HG03045 (cell line): ENCODE measurements around the gene PRSS37.
"Not testable (repeated sequence)": the region's sequence is repeated elsewhere in the genome, so short reads cannot be mapped to it uniquely, and the experiment has no call there.

Source experiments
- ATAC-seq: cut with Tn5 transposase; IDR thresholded peaks from one replicate; pipeline ENCODE4 v1.9.1; 2021; ENCODE audit warnings: mild to moderate bottlenecking, moderate library complexity; ENCODE audit not compliant: unreplicated experiment

The PRSS37 gene, protein sequence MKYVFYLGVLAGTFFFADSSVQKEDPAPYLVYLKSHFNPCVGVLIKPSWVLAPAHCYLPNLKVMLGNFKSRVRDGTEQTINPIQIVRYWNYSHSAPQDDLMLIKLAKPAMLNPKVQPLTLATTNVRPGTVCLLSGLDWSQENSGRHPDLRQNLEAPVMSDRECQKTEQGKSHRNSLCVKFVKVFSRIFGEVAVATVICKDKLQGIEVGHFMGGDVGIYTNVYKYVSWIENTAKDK

DNA sequence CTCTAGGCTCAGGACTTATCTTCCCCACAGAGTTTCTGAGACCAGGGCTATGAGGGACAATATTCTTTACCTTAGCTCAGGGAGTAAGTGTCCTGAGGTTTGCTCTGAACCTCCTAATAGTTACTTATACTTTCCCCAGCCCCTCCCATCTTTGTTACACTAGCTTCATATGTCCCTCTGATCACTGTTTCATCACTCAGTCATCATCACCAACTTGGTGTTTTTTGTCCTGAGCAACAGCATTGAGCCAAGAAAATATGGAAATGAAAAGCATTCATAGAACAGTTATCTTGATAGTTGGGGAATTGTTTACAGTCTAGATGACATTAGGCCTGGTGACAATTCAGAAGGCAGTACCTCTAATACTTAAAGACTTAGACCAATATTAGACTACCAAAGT lies at the start of gene PRSS37:
Gene PRSS37 (minus strand): TSS at position 101 of the 400 bp plus-strand sequence. CDS start 436 bp downstream, outside the sequence.
- ATAC-seq, result no peak

DNA sequence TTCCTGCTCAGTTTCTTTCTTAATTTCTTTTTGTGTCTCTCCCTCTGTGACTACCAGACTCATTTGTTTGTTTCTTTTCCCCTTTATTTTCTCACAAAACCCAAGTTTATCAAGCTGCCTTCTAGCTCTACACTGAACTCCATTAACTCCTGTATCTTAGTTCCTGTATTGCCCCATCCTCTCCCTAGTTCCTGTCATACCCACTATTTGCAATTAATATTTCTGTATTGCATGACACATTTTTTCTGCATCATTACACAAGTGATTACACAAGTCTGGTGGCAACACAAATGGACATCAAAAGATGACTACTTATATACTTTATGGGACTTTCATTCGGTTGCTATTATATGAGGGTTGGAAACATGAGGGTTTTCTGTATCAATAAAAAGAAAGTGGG lies 48.0 kb upstream of the PRSS37 start:
- no peak for ATAC-seq

DNA sequence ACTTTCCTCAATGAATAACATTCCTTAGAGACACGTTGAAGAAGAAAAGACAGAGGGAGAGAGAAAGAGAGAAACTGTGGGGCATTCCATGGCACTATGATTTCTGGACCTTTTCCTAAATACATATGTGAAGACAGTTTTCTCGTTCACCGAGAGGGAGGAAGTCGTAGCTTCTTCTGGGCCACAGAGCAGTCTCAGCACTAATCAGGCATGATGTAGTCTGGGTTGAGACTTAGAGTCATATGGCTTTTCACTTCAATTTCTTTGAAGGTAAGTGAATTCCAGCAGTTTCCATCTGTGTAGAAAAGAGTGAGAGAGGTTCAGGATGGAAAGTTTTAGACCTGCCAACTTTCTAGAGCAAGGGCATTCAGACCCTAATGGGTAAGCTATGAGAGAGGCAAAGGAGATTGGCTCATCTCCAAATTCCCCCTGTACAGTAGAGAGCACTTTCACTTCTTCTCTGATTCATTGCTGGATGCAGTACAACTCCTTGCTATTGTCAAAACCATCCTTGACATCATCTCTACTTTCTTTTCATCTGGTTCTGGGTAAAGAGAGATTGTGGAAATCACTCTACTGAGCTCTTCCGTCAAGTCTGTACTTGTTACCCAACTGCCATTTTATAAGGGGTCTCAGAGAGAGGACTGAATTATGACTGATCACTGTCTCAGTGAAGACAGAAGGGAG lies 43.4 kb upstream of the PRSS37 start:
- no peak for ATAC-seq

DNA sequence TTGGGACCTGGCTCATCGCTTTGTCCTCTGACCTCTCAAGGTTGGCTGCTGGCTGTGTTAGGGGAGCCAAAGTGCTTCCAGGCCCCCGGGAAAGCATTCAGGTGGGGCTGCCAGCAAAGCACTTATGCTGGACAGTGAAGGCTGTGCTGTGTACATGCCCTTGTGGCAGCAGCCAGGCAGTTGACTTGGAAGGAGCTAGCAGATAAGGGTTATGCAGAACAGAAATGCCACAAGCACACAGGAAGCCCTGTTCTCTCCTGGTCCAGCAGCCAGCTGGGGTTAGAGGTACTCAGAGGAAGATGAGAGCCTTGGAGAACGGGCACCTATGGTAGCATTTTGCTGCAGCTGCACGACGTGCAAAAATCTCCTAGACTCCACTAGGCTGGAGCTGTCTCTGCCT lies 39.7 kb upstream of the PRSS37 start:
- ATAC-seq, result no peak

DNA sequence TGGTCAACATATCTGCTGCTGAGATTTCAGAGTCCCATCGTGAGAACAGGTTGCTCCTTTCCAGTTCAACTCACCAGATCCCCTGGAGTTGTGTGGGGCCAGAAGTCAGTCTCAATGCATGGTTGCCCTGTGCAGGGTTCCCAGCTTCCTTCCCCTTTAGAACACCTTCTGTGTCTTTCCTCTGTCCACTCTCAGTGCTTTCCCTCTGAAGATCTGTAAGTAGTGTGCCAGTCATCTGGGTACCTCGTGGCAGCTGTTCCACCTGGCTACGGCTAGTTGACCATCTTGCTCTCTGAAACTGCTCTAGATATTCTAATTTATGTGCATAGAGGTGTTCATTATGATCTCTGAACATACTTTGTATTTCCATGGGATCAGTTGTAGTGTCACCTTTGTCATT lies 36.1 kb upstream of the PRSS37 start:
- ATAC-seq, result no peak

DNA sequence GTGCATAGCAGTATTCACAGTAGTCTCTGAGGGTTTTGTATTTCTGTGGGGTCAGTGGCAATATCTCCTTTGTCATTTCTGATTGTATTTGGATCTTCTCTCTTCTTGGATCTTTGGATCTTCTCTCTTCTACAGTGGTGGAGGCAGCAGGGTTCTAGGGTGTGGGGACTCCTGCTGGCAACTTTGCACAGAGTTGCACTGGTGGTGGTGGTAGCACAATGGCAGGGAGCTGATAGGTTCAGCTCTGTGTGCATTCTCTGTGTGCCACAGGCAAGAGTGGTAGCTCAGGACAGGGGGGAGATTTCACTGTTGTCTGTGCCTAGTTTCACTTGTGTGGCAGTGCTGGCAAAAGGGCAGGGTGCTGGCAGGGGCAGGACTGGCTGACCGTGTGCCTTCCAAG lies 35.1 kb upstream of the PRSS37 start:
- ATAC-seq, result no peak

DNA sequence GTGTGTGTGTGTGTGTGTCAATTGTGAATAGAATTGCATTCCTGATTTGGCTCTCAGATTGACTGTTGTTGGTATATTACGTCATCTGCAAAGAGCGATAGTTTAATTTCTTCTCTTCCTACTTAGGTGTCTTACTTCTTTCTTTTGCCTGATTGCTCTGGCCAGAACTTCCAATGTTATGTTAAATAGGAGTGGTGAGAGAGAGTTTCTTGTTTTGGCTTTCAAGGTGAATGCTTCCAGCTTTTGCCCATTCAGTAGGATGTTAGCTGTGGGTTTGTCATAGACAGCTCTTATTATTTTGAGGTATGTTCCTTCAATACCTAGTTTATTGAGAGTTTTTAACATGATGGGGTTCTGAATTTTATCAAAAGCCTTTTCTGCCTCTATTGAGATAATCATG lies 34.2 kb upstream of the PRSS37 start:
- ATAC-seq, result no peak

DNA sequence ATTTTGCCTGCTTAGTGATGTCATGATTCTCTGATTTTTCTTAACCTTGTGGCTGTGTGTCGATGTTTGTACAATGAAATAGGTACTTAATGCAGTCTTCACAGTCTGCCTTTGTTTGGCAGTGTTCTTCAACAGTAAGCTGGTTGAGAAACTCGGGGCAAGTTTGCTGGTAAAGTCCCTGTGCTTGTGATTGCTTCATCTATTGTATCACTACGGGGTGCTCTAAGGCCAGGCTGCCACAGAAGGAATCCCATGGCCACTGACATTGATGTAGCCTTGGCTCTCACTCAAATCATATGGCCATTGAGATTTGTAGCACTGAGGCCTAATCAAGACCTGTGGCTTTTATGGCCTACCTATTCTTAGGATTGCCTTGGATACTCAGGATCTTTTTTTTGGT lies 33.5 kb upstream of the PRSS37 start:
- no peak for ATAC-seq

DNA sequence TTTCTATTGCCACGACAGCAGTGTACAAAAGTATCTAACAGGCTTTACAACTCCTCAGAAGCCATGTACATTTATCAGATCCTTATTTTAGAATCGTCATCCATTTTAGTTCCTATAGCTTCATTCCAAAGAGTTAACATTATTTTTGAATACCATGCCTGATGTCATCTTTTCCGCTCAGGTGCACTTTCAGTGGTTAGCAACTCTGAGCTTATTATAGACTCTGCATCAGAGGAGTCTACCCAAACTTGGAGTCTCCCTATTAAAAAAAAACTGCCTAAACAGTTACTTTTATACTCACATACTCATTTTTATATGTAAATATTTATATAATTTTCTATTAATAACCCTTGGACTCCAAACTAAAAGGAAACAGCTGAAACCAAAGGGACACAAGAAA lies 31.6 kb upstream of the PRSS37 start:
- ATAC-seq, result no peak

DNA sequence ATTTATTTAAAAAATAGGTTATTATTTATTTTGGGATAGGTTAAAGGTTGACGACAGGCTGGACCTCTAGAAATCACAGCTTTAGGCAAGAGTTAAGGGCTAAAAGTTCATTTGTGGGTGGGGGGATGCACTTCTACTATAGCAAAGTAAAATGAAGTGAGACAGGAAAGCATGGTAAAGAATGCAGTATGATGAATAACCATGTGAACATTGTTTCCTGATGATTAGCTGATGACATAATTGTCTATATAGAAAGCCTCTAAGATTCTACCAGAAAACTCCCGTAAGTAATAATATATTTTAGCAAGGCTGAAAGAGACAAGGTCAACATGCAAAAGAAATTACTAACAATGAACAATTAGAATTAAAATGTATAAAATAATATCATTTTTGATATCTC lies 25.7 kb upstream of the PRSS37 start:
- ATAC-seq, result no peak

DNA sequence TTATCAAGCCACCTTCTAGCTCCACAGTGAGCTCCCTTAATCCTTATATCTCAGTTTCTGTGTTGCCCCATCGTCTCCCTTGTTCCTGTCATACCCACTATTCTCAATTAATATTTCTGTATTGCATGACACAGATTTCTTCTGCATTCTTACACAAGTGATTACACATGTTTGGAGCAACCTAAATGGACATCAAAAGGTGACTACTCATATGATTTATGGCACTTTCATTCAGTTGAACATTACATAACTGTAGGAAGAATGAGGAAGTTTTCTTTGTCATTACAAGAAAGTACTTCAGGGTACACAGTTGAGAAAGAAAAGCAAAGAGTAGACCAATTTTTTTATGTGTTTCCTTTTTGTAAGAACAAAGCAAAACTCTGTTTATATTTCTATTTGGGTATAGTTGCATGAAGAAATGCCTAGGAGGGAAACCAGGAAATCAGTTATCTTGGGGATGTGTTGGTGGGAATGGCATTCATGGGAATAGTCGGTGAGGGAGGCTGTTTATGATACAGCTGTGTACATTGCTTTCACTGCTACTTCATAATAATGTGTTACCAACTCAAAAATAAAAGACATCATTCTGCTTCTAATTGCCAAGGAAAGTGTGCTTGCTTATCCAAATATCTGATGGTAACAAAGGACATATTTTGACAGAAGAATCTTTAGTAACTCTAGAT lies 23.6 kb upstream of the PRSS37 start:
- no peak for ATAC-seq

DNA sequence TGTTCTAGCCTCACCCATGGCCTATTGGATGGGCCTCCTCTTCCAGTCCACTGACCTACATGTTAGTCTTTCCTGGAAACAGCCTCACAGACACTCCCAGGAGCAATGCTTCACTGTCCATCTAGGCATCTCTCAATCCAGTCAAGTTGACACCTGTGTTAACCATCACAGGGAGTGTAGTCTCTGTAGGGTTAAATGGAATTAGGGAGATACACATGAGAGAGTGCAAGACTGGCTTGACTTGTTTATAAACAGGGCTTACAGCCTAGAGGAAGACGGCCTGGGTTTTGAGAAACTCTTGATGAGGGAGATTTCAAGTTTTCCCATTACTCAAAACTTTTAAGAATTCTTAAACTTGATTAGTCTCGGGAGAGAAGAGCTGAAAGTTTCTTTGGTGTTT lies 18.9 kb upstream of the PRSS37 start:
- ATAC-seq, result no peak

DNA sequence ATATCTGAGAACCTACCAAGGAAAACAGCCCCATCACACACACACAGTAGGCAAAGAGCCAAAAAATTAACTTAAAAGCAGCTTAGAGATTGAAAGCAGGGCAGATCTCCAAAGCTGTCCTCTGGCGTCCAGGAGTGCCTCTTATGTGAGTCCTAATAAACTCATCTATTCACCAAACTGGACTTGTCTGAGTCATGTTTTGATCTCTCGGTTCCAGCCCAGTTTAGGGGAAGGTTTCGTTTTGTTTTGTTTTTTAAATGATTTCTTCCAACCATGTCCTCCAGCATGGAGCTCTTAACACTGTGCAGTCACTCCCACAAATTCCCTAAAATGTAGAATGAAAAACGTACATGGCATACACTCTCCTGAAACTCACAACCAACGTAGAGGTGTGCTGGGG lies 6.7 kb upstream of the PRSS37 start:
- no peak for ATAC-seq

DNA sequence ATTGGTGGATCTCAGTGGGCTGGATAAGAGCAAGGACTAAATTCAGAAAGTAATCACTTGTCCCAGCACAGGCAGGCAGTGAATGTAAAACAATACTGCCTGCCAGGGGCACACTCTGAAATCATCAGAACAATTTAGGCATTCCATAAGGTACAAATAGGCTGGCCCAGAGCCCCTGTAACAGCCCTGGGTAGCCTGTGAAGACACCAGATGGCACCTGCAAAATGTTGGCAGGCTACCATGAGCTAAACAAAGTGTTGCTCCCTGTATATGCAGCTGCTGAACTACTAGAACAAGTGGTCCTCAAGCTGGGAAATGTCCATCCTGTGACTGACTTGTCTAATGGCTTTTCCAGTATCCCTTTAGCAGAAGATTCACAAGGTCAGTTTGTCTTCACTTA lies 3.0 kb upstream of the PRSS37 start:
- ATAC-seq, result no peak

DNA sequence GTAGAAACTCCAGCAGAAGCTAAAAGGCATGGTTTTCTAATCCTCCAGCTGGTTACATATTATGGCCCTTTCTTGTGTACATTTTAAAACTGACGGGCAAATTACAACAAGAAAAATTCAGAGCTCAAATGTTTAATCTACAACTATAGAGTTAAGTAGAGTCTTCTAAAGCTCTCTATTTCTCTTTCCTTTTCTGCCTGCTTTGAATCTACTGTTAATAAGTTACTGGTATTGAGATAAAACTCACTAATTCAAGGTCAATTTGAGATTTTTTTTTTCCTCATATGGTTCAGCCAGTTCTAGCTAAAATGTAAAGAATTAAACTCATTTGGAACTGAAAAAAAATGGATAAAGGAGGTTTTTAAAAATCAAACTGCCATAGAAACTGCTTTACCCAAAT lies 1.6 kb upstream of the PRSS37 start:
- no peak for ATAC-seq

DNA sequence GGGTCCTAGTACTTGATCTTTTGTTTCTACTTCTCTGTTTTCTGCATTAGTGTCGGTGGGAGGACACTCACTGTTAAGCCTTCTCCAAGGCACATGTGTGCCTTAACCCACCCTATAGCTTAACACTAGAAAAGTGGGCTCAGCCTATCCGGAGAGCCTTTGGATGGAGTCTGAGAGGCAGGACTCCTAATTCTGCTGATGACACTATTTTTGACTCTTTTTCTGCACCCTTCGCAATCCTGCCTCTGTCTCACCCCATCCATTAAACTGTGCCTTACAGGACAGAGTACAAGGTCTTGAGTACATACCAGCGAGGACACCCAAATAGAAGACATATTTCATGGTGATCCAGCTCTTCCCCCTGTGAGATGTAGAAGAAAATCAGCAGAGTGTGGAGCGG lies 577 bp downstream of the PRSS37 start:
- ATAC-seq, result no peak

DNA sequence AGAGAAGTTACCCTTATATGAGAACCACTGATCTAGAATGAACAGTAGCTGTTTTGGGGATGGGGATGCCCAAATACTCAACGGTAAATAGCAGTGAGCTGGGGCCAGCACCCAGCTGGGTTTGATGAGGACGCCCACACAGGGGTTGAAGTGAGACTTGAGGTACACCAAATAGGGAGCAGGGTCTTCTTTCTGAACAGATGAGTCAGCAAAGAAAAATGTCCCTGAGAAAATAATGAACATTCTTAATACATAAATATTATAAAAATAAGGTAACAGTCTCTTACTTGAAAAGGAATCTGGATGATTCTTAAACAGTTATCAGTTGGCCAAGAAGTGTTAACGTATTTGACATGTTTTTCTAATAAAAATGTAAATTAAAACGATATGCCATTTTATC lies 2.0 kb downstream of the PRSS37 start:
- no peak for ATAC-seq

DNA sequence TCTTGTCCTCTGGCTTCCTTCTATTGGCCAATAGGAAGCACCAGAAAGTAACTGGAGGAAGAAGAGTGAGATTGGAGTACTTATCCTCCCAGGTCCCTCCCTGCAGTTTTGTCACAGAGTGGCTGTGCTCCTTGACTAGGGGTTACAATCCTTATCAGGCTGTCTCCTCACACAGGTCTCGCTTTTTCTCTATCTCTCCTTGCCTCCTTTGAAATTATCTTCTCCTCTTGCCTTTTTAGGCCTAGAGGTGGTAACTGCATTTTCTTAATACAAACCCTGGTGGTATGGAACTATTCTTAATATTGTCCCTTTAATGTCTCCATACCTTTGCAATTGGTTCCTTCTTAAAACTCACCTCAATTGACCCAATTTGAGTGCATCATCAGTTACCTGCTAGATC lies 2.7 kb downstream of the PRSS37 start:
- ATAC-seq, result no peak

DNA sequence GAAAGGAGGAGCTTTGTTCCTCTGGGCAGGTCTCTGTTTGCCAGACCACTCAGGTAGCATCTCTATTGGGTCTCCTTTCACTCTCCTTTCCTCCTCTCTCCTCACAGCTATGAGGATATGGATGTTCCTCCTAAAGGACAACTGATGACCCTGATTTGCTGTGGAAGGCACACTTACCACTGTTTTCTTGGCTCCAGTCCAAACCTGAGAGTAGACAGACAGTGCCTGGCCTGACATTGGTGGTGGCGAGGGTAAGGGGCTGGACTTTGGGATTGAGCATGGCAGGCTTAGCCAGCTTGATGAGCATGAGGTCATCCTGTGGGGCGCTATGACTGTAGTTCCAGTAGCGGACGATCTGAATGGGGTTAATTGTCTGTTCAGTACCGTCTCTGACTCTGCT lies 3.6 kb downstream of the PRSS37 start:
- ATAC-seq, result no peak

DNA sequence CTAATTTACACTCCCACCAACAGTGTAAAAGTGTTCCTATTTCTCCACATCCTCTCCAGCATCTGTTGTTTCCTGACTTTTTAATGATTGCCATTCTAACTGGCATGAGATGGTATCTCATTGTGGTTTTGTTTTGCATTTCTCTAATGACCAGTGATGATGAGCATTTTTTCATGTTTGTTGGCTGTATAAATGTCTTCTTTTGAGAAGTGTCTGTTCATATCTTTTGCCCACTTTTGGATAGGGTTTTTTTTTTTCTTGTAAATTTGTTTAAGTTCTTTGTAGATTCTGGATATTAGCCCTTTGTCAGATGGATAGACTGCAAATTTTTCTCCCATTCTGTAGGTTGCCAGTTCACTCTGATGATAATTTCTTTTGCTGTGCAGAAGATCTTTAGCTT lies 18.9 kb downstream of the PRSS37 start:
- ATAC-seq, result not testable (repeated sequence)

DNA sequence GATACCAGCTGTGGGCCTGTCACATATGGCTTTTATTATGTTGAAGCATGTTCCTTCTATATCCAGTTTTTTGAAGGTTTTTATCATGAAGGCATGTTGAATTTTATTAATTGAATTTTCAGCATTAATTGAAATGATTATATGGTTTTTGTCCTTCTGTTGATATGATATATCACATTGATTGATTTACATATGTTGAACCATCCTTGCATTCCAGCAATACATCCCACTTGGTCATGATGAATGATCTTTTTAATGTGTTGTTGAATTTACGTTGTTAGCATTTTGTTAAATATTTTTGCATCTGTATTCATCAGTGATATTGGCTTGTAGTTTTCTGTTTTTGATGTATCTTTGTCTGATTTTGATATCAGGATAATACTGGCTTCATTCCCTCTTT lies 21.2 kb downstream of the PRSS37 start:
- ATAC-seq, result no peak

DNA sequence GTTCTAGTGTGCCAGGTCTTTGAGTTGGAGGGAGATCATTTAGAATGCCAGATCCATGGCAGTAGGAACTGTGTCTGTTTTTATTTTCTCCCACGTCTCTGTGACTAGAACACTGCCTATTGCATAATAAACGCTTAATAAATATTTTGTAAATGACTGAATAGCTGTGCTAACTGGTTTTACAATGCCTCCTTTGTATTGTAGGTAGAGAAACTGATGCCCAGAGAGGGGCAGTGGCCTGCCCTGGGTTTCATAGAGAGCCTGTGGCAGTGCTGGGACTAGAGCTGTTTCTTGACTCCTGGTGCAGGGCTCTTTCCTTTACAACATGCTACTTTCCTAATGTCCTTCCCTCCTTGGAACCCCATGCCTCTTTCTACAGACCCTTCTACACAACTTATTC lies 48.8 kb downstream of the PRSS37 start:
- ATAC-seq, result no peak
